GM12872 (cell line): ENCODE data around the gene SLC22A5.

Source experiments
- CTCF ChIP-seq: IDR thresholded peaks from 3 replicates; pipeline ENCODE4 v1.5.1; 2011; ENCODE audit warnings: low read depth, mild to moderate bottlenecking, low read length, moderate library complexity; ENCODE audit not compliant: insufficient read depth

SLC22A5 gene

GRCh38 chr5:132334812-132335211 is 34.7 kb upstream of the SLC22A5 start:
- no peak for TF ChIP-seq CTCF

GRCh38 chr5:132335402-132335801 is 34.1 kb upstream of the SLC22A5 start:
- TF ChIP-seq CTCF: no peak

- TF ChIP-seq CTCF: no peak
Measured at GRCh38 chr5:132339502-132339901, 30.0 kb upstream of the SLC22A5 start.

- no peak for TF ChIP-seq CTCF
Measured at GRCh38 chr5:132342291-132343180, 27.0 kb upstream of the SLC22A5 start.

- no peak for TF ChIP-seq CTCF
Measured at GRCh38 chr5:132344775-132345514, 24.6 kb upstream of the SLC22A5 start.

- TF ChIP-seq CTCF: no peak
Measured at GRCh38 chr5:132353486-132353995, 16.0 kb upstream of the SLC22A5 start.

GRCh38 chr5:132354381-132355139 is 14.9 kb upstream of the SLC22A5 start:
- no peak for TF ChIP-seq CTCF
